ENCODE data around the gene ACVR2A. TPM values are rescaled to one million over a fixed set of nuclear protein-coding genes. Genes with fewer than 3 reads are reported as not detected.

ACVR2A gene
- 17.5 and 24.0 TPM in 2 replicates for total RNA-seq (2014; rRNA removed; shearing (Covaris generic))
- 32.0 and 33.1 TPM in 2 replicates for polyA plus RNA-seq (2016; fragmentation: Nextera tagmentation; extraction: Ambion mirVana)

DNA sequence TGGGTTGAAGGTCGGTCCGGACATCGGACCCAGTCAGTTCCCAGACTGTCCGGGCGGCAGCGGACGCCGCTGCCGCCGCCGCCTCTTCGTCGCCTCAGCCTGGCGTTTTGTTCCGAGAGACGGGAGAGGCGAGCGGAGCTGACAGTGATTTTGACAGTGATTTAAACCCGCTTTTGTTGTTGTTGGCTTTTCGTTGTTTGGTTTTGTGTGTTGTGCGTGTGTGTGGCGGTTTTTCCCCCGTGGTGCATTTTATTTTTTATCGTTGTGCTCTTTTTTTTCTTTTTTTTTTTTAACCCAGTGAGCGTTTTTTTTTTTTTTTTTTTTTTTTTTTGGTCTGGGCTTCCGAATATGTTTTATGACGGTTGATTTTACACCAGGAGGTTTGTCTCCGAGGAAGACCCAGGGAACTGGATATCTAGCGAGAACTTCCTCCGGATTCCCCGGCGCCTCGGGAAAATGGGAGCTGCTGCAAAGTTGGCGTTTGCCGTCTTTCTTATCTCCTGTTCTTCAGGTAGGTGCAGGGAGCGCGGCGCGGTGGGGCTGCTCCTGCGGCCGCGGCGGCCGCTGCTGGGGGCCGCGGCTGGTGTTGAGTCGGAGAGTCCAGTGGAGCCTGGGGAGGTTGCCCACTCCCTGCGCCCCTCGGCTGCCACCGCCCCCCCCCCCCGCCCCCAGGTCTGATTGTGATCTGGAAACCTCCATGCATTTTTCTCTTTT, at the start of gene ACVR2A:
Gene ACVR2A, plus strand, starts transcription at position 333 of the 714 bp plus-strand sequence. Its CDS starts 124 bp downstream, at position 457.
- Histone ChIP-seq H3K27ac (peak within 1 kb of the TSS; percentile 92), H3K9me2 (ENCODE audit: insufficient read depth) (peaks cover 5% of the 10 kb centered on the region; the same call in 1 of the 2 replicates), H3K9ac (peak within 1 kb of the TSS; percentile 92), H3F3A (ENCODE audit: insufficient read depth) (peaks cover 27% of the 10 kb centered on the region), H3K4me1 (ENCODE audit: insufficient read depth) (peaks cover 25% of the 10 kb centered on the region), H2AFZ (peak within 1 kb of the TSS; percentile 87), H3K9me3 (ENCODE audit: low read depth) (no peaks in the 10 kb centered on the region), H3K36me3 (ENCODE audit: low read depth) (no peaks in the 10 kb centered on the region), H3K27me3 (replicated peaks; ENCODE audit: insufficient read depth) (no peaks in the 10 kb centered on the region), H3K4me3 (peak within 1 kb of the TSS; percentile 85), H3K79me2 (ENCODE audit: insufficient read depth) (peaks cover 57% of the 10 kb centered on the region), H3K4me2 (ENCODE audit: unreplicated experiment) (peak within 1 kb of the TSS; percentile 92), H4K20me1 (ENCODE audit: insufficient read depth) (peaks cover 16% of the 10 kb centered on the region)
- TF ChIP-seq EZH2 (IDR thresholded peaks at IDR 0.05; ENCODE audit: insufficient read depth, poor library complexity, severe bottlenecking) (no peak), EZH2phosphoT487 (IDR thresholded peaks at IDR 0.05; ENCODE audit: insufficient read depth, low read depth) (no peak)
- DNase-seq: peak; percentile 79
- WGBS, 2 experiments (ENCODE audit: low coverage in 1 of 2, low lambda C conversion rate in 2 of 2, missing lambda C conversion rate in 2 of 2): 0 to 1% methylated on average over 42 to 48 of the region's 51 CpGs
- in situ Hi-C loops (cut with MboI): no loop called here

DNA sequence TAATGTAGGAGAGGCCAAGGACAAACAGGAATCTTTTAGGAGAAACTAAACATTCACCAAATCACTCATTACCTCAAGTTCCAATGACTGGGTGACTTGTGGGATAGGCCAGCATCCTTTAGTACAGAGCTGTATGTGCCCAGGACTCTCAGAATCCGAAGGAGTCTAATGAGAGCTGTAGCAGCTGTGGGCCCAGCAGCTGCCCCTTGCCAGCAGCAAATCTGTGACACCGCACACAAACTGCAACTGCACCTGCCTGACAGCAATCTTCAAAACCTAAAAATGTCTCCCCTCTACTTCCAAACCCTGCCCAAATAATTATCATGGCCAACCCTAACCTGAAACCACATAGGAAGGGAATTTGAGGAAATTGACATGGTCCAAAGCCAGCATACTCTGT, 44.5 kb upstream of the ACVR2A start:
- Histone ChIP-seq H3K79me2 (ENCODE audit: insufficient read depth) (no peaks in the 10 kb centered on the region), H3K9me2 (ENCODE audit: insufficient read depth) (no peaks in the 10 kb centered on the region), H3K9ac (no peak overlapping the region), H3K9me3 (ENCODE audit: low read depth) (no peaks in the 10 kb centered on the region), H3F3A (ENCODE audit: insufficient read depth) (peaks cover 10% of the 10 kb centered on the region; the same call in 1 of the 2 replicates), H3K36me3 (ENCODE audit: low read depth) (no peaks in the 10 kb centered on the region), H3K27me3 (replicated peaks; ENCODE audit: insufficient read depth) (no peaks in the 10 kb centered on the region), H2AFZ (no peak overlapping the region), H3K4me2 (ENCODE audit: unreplicated experiment) (no peak overlapping the region), H4K20me1 (ENCODE audit: insufficient read depth) (no peaks in the 10 kb centered on the region), H3K4me3 (no peak overlapping the region), H3K27ac (no peak overlapping the region), H3K4me1 (ENCODE audit: insufficient read depth) (peaks cover 5% of the 10 kb centered on the region; the same call in 1 of the 2 replicates)
- WGBS, 2 experiments (ENCODE audit: low coverage in 1 of 2, low lambda C conversion rate in 2 of 2, missing lambda C conversion rate in 2 of 2): 45 to 50% methylated on average over 2 of the region's 2 CpGs
- in situ Hi-C loops (cut with MboI): no loop called here
- DNase-seq: no peak
- TF ChIP-seq EZH2 (IDR thresholded peaks at IDR 0.05; ENCODE audit: insufficient read depth, poor library complexity, severe bottlenecking) (no peak), EZH2phosphoT487 (IDR thresholded peaks at IDR 0.05; ENCODE audit: insufficient read depth, low read depth) (no peak)

DNA sequence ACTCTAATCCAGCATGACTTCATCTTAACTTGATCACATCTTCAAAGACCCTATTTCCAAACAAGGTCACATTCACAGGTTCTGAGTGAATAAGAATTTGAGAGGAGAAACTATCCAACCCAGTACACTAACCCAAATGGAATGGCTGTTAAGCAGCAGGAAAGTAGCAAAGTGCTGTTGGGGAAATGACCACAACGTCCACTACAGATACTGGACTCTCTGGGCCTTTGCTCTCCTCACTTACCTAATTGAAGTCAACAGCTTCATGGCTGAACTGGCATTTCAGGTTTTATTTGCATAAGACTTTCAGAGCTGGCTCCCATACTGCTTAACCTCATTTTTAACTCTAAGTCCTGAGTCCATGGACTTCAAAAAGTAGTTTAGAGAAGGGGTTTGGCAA, 38.0 kb upstream of the ACVR2A start:
- Histone ChIP-seq H3K36me3 (ENCODE audit: low read depth) (no peaks in the 10 kb centered on the region), H3K9me2 (ENCODE audit: insufficient read depth) (no peaks in the 10 kb centered on the region), H3K4me1 (ENCODE audit: insufficient read depth) (no peaks in the 10 kb centered on the region), H3K27me3 (replicated peaks; ENCODE audit: insufficient read depth) (no peaks in the 10 kb centered on the region), H4K20me1 (ENCODE audit: insufficient read depth) (no peaks in the 10 kb centered on the region), H3K9me3 (ENCODE audit: low read depth) (no peaks in the 10 kb centered on the region), H3K4me2 (ENCODE audit: unreplicated experiment) (no peak overlapping the region), H3F3A (ENCODE audit: insufficient read depth) (no peaks in the 10 kb centered on the region), H3K9ac (no peak overlapping the region), H3K4me3 (no peak overlapping the region), H3K27ac (no peak overlapping the region), H3K79me2 (ENCODE audit: insufficient read depth) (no peaks in the 10 kb centered on the region), H2AFZ (peak overlapping the region; percentile 29)
- no peak for TF ChIP-seq EZH2phosphoT487 (IDR thresholded peaks at IDR 0.05; ENCODE audit: insufficient read depth, low read depth)
- peak; percentile 44 for DNase-seq
- 0 to 38% methylated on average over 1 of the region's 1 CpG for WGBS, 2 experiments (ENCODE audit: low coverage in 1 of 2, low lambda C conversion rate in 2 of 2, missing lambda C conversion rate in 2 of 2)
- in situ Hi-C loops (cut with MboI): no loop called here

DNA sequence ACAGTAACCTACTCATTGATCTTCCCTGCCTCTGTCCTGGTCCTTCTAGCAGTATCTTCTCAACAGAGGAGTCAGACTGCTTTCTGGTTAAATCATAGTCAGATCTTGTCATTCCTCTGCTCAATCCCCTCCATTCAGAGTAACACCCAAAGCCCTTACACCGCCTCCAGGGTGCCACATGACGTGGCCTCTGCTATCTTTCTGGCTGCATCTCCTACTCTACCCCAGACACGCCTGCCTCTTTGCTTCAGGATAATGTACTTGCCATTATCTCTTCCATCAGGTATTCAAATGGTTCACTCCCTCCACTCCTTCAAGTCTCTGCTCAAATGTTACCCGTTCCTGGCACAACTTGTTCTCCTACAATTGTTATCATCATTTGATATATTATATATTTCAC, 36.3 kb upstream of the ACVR2A start:
- no peak for DNase-seq
- Histone ChIP-seq H3K4me1 (ENCODE audit: insufficient read depth) (no peaks in the 10 kb centered on the region), H3K27me3 (replicated peaks; ENCODE audit: insufficient read depth) (no peaks in the 10 kb centered on the region), H2AFZ (no peak overlapping the region), H3K36me3 (ENCODE audit: low read depth) (no peaks in the 10 kb centered on the region), H3K4me2 (ENCODE audit: unreplicated experiment) (no peak overlapping the region), H3K9me2 (ENCODE audit: insufficient read depth) (no peaks in the 10 kb centered on the region), H3K9ac (no peak overlapping the region), H3K27ac (no peak overlapping the region), H3F3A (ENCODE audit: insufficient read depth) (no peaks in the 10 kb centered on the region), H3K9me3 (ENCODE audit: low read depth) (no peaks in the 10 kb centered on the region), H3K4me3 (no peak overlapping the region), H3K79me2 (ENCODE audit: insufficient read depth) (no peaks in the 10 kb centered on the region), H4K20me1 (ENCODE audit: insufficient read depth) (no peaks in the 10 kb centered on the region)
- in situ Hi-C loops (cut with MboI): no loop called here
- TF ChIP-seq EZH2 (IDR thresholded peaks at IDR 0.05; ENCODE audit: insufficient read depth, poor library complexity, severe bottlenecking) (no peak), EZH2phosphoT487 (IDR thresholded peaks at IDR 0.05; ENCODE audit: insufficient read depth, low read depth) (no peak)
- 51 to 52% methylated on average over 4 of the region's 4 CpGs for WGBS, 2 experiments (ENCODE audit: low coverage in 1 of 2, low lambda C conversion rate in 2 of 2, missing lambda C conversion rate in 2 of 2)
